ENCODE results near the gene KCMF1.

The KCMF1 gene

GRCh38 chr2:84971510-84972206 lies 697 bp downstream of the KCMF1 start:
- H3K27me3 ChIP-seq, result no peaks in the 10 kb centered on the region
- H3K4me1 ChIP-seq, result no peaks in the 10 kb centered on the region
- H3K4me3 ChIP-seq (ENCODE audit: low read depth, low read length), result peak overlapping the region; percentile 62
- DNase-seq, result peak; percentile 43
- H3K9me3 ChIP-seq, result no peaks in the 10 kb centered on the region
- no peak for TF ChIP-seq CTCF (IDR thresholded peaks at IDR 0.05; ENCODE audit: low read depth, low read length)
- no peaks in the 10 kb centered on the region for H3K36me3 ChIP-seq

DNA sequence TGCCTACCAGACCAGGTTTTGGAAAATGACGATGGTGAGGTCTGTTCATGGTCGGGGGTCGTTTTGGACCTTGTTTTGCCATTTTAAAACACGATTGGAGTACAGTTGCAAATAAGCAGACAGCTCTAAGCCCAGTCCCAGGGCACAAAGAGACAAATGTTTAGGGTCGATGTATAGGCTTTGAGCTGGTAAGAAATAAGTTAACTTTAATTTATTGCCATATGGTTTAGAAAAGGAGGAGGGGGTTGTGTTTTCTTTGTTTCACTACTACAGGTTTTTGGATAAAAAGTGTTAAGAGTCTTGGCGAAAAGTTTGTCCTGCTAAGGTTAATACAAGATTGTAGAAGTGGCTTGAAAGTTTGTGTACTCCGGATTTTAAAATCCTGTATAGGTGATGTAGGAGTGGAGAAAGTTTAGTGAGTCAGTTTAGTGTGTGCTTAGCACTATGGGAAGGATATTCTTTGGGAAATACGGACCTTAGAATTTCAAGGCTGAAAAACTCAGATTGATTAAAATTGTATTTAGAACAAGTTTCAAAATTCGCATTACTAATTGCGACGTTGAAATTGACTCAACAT lies 1.3 kb downstream of the KCMF1 start:
- DNase-seq, result no peak
- H3K9me3 ChIP-seq, result no peaks in the 10 kb centered on the region
- no peak for TF ChIP-seq CTCF (IDR thresholded peaks at IDR 0.05; ENCODE audit: low read depth, low read length)
- H3K27me3 ChIP-seq, result no peaks in the 10 kb centered on the region
- peak overlapping the region; percentile 62 for H3K4me3 ChIP-seq (ENCODE audit: low read depth, low read length)
- no peaks in the 10 kb centered on the region for H3K4me1 ChIP-seq
- H3K36me3 ChIP-seq, result no peaks in the 10 kb centered on the region

GRCh38 chr2:84972932-84973331 lies 2.0 kb downstream of the KCMF1 start:
- no peak for TF ChIP-seq CTCF (IDR thresholded peaks at IDR 0.05; ENCODE audit: low read depth, low read length)
- no peak for DNase-seq
- Histone ChIP-seq H3K9me3 (no peaks in the 10 kb centered on the region), H3K27me3 (no peaks in the 10 kb centered on the region), H3K4me1 (no peaks in the 10 kb centered on the region), H3K36me3 (no peaks in the 10 kb centered on the region), H3K4me3 (ENCODE audit: low read depth, low read length) (peak overlapping the region; percentile 62)

DNA sequence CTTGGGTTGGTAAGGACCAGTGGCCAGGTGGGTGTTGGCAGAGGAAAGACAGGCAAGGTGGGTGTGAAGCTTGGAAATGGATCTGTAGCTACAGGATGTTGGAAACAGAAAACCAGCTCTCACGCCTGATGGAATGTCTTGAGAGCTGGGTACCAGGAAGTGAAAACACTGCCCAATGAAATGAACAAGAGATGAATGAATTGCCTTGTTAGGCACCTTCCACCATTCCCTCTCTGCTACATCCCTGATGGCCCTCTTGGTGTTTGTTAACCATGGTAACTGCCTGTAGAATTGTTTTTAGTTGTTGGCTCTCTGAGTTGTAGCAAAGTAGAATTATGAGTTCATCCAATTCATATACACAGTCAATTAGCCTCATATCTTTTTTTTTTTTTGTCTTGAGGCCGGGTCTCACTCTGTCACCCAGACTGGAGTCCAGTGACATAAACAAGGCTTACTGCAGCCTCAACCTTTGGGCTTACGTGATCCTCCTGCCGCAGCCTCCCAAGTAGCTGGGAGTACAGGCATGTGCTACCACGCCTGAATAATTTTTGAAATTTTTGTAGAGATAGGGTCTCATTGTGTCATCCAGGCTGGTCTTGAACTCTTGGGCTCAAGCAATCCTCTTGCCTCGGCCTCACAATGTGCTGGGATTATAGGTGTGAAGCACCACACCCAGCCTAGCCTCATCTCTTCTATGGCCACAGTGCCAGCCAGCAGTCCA lies 9.5 kb downstream of the KCMF1 start:
- H3K9me3 ChIP-seq, result no peaks in the 10 kb centered on the region
- no peak for TF ChIP-seq CTCF (IDR thresholded peaks at IDR 0.05; ENCODE audit: low read depth, low read length)
- H3K4me1 ChIP-seq, result no peaks in the 10 kb centered on the region
- no peak overlapping the region for H3K4me3 ChIP-seq (ENCODE audit: low read depth, low read length)
- no peaks in the 10 kb centered on the region for H3K27me3 ChIP-seq
- no peaks in the 10 kb centered on the region for H3K36me3 ChIP-seq
- DNase-seq, result no peak

- TF ChIP-seq CTCF (IDR thresholded peaks at IDR 0.05; ENCODE audit: low read depth, low read length), result no peak
- Histone ChIP-seq H3K4me1 (no peaks in the 10 kb centered on the region), H3K9me3 (no peaks in the 10 kb centered on the region), H3K36me3 (no peaks in the 10 kb centered on the region), H3K4me3 (ENCODE audit: low read depth, low read length) (no peak overlapping the region), H3K27me3 (no peaks in the 10 kb centered on the region)
- DNase-seq, result no peak
Observed at GRCh38 chr2:84986018-84986417, 15.1 kb downstream of the KCMF1 start.

- Histone ChIP-seq H3K27me3 (no peaks in the 10 kb centered on the region), H3K36me3 (no peaks in the 10 kb centered on the region), H3K4me3 (ENCODE audit: low read depth, low read length) (no peak overlapping the region), H3K9me3 (no peaks in the 10 kb centered on the region), H3K4me1 (no peaks in the 10 kb centered on the region)
- no peak for DNase-seq
- TF ChIP-seq CTCF (IDR thresholded peaks at IDR 0.05; ENCODE audit: low read depth, low read length), result no peak
Observed at GRCh38 chr2:84989422-84989821, 18.5 kb downstream of the KCMF1 start.

All from BE2C (cell line).